SW480 (cell line): ENCODE measurements around the gene ATP9B.

Experiments used
- DNase-seq: peaks from one replicate; pipeline ENCODE4 v3.0.0-alpha.2; 2016; ENCODE audit warnings: low spot score

Gene ATP9B

DNA sequence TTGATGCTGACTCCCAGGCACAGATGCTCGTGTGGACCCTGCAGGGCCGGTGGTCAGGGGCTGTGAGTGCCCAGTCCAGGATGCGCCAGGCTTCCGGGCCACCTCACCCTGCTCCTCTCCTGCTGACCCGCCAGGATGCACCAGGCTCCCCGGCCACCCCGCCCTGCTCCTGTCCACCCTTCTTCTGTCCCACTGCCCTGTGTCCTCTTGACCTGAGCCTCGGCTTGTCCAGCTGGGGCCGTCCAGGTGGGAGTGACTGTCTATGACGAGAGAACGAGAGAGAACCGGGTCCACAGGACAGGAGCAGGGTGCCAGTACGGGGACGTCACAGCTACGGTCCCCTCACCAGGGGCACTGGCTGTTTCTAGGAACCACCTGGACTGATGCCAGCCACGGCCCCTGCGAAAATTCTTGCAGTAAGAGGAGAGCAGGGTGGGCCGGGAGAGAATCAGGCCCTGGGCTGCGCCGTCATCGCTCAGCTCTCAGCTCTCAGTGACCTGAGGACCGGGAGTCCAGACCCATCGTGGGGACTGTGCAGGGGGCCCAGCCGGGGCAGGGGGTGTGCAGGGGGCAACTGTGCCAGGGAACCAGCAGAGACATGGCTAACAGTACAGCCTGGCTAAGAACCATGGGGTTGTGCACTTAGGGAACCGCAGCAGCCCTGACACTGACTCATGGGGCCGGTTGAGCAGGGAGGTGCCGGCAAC lies 313.6 kb downstream of the ATP9B start:
- DNase-seq, result no peak

GRCh38 chr18:79383388-79384056 lies 314.3 kb downstream of the ATP9B start:
- no peak for DNase-seq

GRCh38 chr18:79384151-79384807 lies 315.1 kb downstream of the ATP9B start:
- DNase-seq, result no peak

DNA sequence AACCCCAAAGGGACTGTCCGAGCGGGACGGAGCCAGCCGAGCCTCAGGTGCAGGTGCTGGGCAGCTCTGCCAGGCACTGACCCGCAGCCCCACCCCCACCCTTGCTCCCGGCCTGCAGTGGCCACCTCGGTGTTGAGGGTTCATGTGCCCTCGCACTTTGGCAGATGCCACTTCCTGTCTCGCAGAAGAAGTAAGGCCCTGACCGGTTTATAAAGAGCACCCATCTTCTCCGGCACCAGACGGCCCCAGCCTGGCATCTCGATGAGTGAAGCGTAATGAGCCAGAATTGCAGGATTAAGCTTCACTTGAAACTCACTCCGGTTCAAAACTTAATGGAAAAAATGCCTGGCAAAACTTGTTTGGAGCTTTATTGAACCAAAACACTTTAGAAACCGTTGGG lies 315.6 kb downstream of the ATP9B start:
- DNase-seq, result no peak

GRCh38 chr18:79385326-79385707 lies 316.1 kb downstream of the ATP9B start:
- no peak for DNase-seq

- DNase-seq, result no peak
Measured at GRCh38 chr18:79385708-79386341, 316.6 kb downstream of the ATP9B start.

- no peak for DNase-seq
Measured at GRCh38 chr18:79386547-79386946, 317.4 kb downstream of the ATP9B start.

DNA sequence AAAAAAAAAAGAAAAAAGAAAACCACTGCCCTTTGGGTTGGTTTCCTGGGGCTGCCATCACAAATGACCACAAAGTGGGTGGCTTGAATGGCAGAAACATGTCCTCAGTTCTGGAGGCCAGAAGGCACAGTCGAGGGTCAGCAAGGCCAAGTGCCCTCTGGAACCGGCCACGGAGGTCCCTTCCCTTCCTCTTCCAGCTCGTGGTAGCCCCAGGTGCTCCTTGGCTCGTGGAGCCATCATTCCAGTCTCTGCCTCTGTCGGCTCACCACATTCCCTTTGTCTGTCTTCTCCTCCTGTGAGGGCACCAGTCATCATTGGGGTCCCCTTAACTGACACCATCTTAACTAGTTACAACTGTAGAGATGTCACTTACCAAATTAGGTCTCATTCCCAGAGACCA lies 318.0 kb downstream of the ATP9B start:
- DNase-seq, result no peak

DNA sequence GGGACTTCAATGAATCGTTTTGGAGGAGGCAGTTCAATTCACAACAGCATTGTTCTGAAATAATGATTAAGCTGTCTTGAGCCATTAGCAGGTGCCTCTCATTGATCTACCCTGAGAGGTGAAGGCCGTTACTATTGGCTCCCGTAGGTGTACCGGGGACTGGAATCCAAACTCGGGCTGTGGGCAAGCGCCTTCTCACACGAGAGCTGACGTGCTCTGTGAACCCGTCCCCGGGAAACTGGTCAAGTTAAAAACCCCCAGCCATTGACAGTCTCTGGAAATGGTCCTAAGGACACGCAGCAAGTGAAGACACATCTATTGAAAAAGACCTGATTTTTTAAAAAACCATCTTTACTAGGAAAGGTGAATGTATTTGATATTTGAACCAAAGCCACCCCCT lies 318.4 kb downstream of the ATP9B start:
- DNase-seq, result no peak

DNA sequence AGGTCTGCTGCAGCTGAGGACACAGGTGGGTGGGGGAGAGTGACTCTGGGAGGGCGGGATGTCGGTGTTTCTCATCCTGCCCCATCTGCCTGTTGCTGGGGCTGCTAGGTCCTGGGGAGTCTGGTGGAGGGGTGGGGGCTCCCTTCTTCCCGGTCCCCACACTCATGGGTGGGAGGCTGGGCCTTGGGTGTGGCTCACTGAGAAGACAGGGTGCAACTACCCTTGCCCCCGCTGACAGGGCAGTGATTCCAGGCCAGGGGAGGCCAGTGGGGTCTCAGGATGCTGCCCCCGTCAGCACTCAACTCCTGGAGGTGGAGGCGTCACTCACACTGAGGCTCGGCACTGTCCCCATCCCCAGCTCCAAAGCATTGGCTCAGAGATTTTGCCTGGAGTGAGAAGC lies 318.8 kb downstream of the ATP9B start:
- no peak for DNase-seq

DNA sequence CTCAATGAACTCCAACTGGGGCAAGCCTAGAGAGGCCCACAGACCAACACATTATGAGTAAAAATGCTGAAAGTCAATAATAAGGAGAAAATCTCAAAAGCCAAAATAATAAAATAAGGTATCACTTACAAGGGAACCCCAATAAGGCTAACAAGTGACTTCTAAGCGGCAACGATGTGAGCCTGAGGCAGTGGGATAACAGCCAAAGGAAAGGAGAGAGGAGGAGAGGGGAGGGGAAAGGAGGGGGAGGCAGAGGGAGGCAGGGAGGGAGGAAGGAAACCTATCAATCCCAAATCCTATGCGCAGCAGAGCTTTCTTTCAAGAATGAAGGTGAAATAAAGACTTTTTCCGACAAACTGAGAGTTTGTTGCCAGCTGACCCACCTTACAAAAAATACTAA lies 320.5 kb downstream of the ATP9B start:
- DNase-seq, result no peak

- no peak for DNase-seq
Measured at GRCh38 chr18:79392226-79392625, 323.0 kb downstream of the ATP9B start.

- DNase-seq, result no peak
Measured at GRCh38 chr18:79393181-79393634, 324.0 kb downstream of the ATP9B start.

DNA sequence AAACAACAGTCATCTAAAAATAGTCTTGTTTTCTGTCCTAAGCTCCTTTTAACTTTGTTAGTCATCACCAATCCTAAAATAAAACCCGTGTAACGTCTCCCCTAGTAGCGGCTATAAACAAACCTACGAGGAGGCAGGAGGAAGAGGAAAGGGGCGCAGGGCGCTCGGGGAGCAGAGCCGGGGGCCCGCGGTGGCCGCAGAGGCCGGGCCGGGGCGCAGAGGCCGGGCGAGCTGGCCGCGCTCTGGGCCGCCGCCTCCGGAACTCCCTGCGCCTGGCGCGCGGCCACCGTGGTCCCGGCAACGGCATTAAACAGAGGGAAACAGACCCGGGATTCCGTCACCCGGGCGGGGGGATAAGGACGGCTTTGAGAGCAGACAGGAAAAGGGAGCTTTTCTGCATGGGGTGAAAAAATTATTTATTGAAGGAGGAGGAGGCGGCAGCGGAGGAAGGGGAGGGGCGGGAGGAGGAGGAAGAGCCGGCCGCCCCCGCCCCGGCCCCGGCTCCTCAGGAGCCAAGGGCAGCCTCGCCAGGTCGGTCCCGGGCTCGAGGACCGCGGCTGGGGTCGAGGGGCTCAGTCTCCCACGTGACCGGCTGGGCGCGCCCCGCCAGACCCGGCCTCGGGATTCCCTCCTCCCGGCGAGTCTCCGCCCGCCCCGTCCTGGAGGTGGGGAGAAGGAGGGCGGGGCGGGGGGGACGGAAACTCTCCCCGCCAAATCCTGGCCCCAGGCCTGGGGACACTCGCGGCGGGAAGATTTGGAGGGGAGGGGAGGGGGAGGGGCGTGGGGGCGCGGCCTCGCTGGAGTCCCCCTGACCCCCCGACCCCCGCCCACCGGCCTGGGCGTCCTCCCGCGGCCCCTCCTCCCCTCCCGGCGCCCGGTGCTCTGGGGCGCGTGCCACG lies 324.7 kb downstream of the ATP9B start:
- peak; percentile 45 for DNase-seq

GRCh38 chr18:79394534-79395307 lies 325.5 kb downstream of the ATP9B start:
- peak; percentile 28 for DNase-seq

- DNase-seq, result no peak
Measured at GRCh38 chr18:79395308-79395640, 326.1 kb downstream of the ATP9B start.

- DNase-seq, result peak; percentile 38
Measured at GRCh38 chr18:79395761-79396404, 326.7 kb downstream of the ATP9B start, which contains the start of gene NFATC1. NFATC1 (plus strand) TSS chr18:79395930; CDS start chr18:79396225, 295 bp downstream.

- DNase-seq, result no peak
Measured at GRCh38 chr18:79396431-79397246, 327.4 kb downstream of the ATP9B start.

DNA sequence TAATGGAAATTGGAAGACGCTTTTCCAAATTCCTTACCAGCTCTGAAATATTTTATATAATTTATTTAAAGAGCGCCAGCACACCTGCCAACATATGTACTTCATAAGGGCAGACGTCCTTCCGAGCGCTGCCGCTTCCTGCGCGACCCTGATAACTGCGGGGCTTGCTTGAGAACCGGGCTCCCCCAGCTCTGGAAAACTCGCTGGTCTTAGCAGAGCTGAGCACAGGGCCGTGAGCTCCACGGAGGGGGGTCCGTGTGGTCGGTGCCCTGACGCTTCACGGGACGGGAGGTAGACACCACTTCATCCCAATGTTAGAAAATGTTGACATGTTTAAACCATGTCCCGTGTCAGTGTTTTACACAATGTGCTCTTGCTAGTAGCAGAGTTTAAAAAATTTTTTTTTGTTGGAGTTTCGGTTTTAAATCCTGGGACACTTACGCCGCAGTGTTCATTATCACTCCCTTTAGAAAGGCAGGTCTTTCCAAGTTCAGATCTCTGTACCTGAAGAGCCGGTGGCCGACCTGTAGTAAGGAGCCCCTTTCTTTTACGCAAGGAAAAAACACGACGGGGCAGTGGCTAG lies 328.1 kb downstream of the ATP9B start:
- DNase-seq, result no peak
